Measurements from ENCODE around the gene EGFLAM. TPM values are rescaled to one million over a fixed set of nuclear protein-coding genes. Genes with fewer than 3 reads are reported as not detected.
A peak's percentile ranks its signal among the peaks of the same experiment; 100 is the strongest.

Gene EGFLAM
- total and polyA plus RNA-seq, 9 of the 15 experiments (the other 6 are each of a cell fraction or from before 2014, with no cell fraction given) = 0.09 to 2.5 (median 1.0) TPM

DNA sequence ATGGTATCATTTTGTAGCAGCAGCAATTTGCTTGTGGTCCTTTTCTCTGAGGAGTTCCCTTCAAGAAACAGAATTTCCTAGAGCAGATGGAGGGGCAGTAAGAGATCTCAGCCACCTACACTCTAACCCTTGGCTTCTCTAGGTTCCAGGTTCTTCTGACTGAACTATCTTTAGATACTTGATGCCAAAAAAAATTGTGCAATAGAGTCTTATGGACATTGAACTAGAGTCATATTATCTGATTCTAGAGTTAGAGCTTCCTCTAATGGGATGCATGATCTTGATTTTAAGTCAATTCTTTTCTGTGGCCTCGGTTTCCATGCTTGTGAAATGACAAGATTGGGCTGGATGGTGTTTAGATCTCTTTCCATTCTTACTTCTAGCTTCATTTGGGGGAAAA, 142.8 kb downstream of the EGFLAM start:
- H3K79me2 ChIP-seq (ENCODE audit: control insufficient read depth, insufficient read depth, low read length) = no peaks in the 10 kb centered on the region
- intact Hi-C loops (cut with micrococcal nuclease) = no loop called here
- peaks cover 7 to 15% of the 10 kb centered on the region in 2 experiments; a peak in 4 of 5 replicates for H3K27me3 ChIP-seq (ENCODE audit: control insufficient read depth in 2 of 2, insufficient read depth in 2 of 2, low read length in 2 of 2)
- no peak for TF ChIP-seq CEBPG (CRISPR knock-in tag; IDR thresholded peaks at IDR 0.05)
- TF ChIP-seq CEBPG (tag; conservative IDR thresholded peaks at IDR 0.05 in 1 of 2, IDR thresholded peaks at IDR 0.05 in 1 of 2) = peak; percentile 46 to 63; a peak in 3 of 4 replicates
- peak; percentile 56; the same call in 1 of the 2 replicates for TF ChIP-seq CEBPB (tag; IDR thresholded peaks at IDR 0.05)
- TF ChIP-seq, protein P1, sequence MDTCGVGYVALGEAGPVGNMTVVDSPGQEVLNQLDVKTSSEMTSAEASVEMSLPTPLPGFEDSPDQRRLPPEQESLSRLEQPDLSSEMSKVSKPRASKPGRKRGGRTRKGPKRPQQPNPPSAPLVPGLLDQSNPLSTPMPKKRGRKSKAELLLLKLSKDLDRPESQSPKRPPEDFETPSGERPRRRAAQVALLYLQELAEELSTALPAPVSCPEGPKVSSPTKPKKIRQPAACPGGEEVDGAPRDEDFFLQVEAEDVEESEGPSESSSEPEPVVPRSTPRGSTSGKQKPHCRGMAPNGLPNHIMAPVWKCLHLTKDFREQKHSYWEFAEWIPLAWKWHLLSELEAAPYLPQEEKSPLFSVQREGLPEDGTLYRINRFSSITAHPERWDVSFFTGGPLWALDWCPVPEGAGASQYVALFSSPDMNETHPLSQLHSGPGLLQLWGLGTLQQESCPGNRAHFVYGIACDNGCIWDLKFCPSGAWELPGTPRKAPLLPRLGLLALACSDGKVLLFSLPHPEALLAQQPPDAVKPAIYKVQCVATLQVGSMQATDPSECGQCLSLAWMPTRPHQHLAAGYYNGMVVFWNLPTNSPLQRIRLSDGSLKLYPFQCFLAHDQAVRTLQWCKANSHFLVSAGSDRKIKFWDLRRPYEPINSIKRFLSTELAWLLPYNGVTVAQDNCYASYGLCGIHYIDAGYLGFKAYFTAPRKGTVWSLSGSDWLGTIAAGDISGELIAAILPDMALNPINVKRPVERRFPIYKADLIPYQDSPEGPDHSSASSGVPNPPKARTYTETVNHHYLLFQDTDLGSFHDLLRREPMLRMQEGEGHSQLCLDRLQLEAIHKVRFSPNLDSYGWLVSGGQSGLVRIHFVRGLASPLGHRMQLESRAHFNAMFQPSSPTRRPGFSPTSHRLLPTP (IDR thresholded peaks at IDR 0.05; ENCODE audit: borderline replicate concordance, extremely low read depth, insufficient read length) = no peak
- ChIA-PET POLR2A (no interaction called here), CTCF (ENCODE audit: low intra/inter-chr PET ratio) (interaction anchor here (0.5 kb wide), 1 partner anchor 82 kb away, joined by 4 read pairs; no protein-coding TSS in a partner anchor)
- DNase-seq (ENCODE audit: extremely low read depth in 1 of 4, low spot score in 3 of 4) = no peak
- no peak overlapping the region for H3K27ac ChIP-seq (ENCODE audit: extremely low read depth, low read depth, low read length)
- WGBS (ENCODE audit: insufficient coverage, low coverage, missing lambda C conversion rate) = 0% methylated on average over 1 of the region's 1 CpG
- no peak overlapping the region for H2AFZ ChIP-seq (ENCODE audit: low read depth, low read length)
- H4K20me1 ChIP-seq (replicated peaks; ENCODE audit: control insufficient read depth, insufficient read depth, low read length) = no peaks in the 10 kb centered on the region
- no TSS peak for BruUV-seq (replicated peaks)
- H3K9ac ChIP-seq (ENCODE audit: insufficient read depth in 1 of 2, low read depth in 2 of 2, low read length in 2 of 2) = no peak overlapping the region
- H3K9me3 ChIP-seq (replicated peaks; ENCODE audit: control insufficient read depth, insufficient read depth, low read depth, low read length) = no peaks in the 10 kb centered on the region
- ATAC-seq = no peak
- H3K9me1 ChIP-seq (ENCODE audit: control insufficient read depth, insufficient read depth, low read length) = no peaks in the 10 kb centered on the region
- no peaks in the 10 kb centered on the region for H3K4me1 ChIP-seq (replicated peaks in 1 of 2; ENCODE audit: control insufficient read depth in 2 of 2, insufficient read depth in 2 of 2, low read length in 2 of 2)
- FAIRE-seq = no peak
- in situ Hi-C loops (cut with MboI) = no loop called here
- no peaks in the 10 kb centered on the region for H3K36me3 ChIP-seq (ENCODE audit: control insufficient read depth, insufficient read depth, low read length)
- H3K4me3 ChIP-seq = no peak overlapping the region
- no peak overlapping the region for H3K4me2 ChIP-seq (ENCODE audit: insufficient read depth, low read length)

All from K562 (cell line).